Neuronal stem cell (in vitro differentiated cells): ENCODE results near the gene HELZ.
"Not testable (repeated sequence)": the region's sequence is repeated elsewhere in the genome, so short reads cannot be mapped to it uniquely, and the experiment has no call there.

Experiments used
- DNase-seq: peaks from one replicate; pipeline ENCODE4 v3.0.0-alpha.2; 2013; ENCODE audit warnings: low spot score
- H2AFZ ChIP-seq: one replicate; pipeline ENCODE4 v1.6.1; 2013; ENCODE audit warnings: mild to moderate bottlenecking, low read length, inconsistent platforms
- H2AK5ac ChIP-seq: 2 replicates; pipeline ENCODE4 v1.6.1; 2013; ENCODE audit warnings: low read depth, mild to moderate bottlenecking, inconsistent platforms, low read length, moderate library complexity, mixed read lengths
- H2BK120ac ChIP-seq: 2 replicates; pipeline ENCODE4 v1.6.1; 2013; ENCODE audit warnings: low read depth, mild to moderate bottlenecking, inconsistent platforms, low read length, moderate library complexity, mixed read lengths
- H2BK12ac ChIP-seq: one replicate; pipeline ENCODE4 v1.6.1; 2013; ENCODE audit warnings: low read length, inconsistent platforms
- H2BK15ac ChIP-seq: 2 replicates; pipeline ENCODE4 v1.6.1; 2013; ENCODE audit warnings: mild to moderate bottlenecking, low read length, inconsistent platforms, mixed read lengths
- H2BK5ac ChIP-seq: one replicate; pipeline ENCODE4 v1.6.1; 2013; ENCODE audit warnings: inconsistent platforms, mild to moderate bottlenecking, low read length, moderate library complexity
- H3K14ac ChIP-seq: one replicate; pipeline ENCODE4 v1.6.1; 2013; ENCODE audit warnings: low read length, inconsistent platforms
- H3K18ac ChIP-seq: 2 replicates; pipeline ENCODE4 v1.6.1; 2013; ENCODE audit warnings: low read length, inconsistent platforms
- H3K23ac ChIP-seq: 2 replicates; pipeline ENCODE4 v1.6.1; 2013; ENCODE audit warnings: low read depth, mild to moderate bottlenecking, mixed read lengths, low read length, inconsistent platforms; ENCODE audit not compliant: poor library complexity
- H3K27ac ChIP-seq: replicated peaks from 3 replicates; pipeline ENCODE4 v1.5.1; 2013; ENCODE audit warnings: low read length, inconsistent platforms
- H3K27me3 ChIP-seq, 3 experiments: 2 replicates each; pipeline ENCODE4 v1.6.1; 2013; ENCODE audit warnings: low read length in 3 of 3, mild to moderate bottlenecking in 2 of 3, inconsistent platforms in 1 of 3, low read depth in 1 of 3, mixed read lengths in 1 of 3, moderate library complexity in 1 of 3; ENCODE audit not compliant: control insufficient read depth in 3 of 3, insufficient read depth in 3 of 3
- H3K36me3 ChIP-seq, 2 donors: replicated peaks in 1 of 2; 2 replicates each; pipeline ENCODE4 v1.6.1; 2013; ENCODE audit warnings: low read length in 2 of 2; ENCODE audit not compliant: control insufficient read depth in 2 of 2, insufficient read depth in 2 of 2
- H3K4ac ChIP-seq: 2 replicates; pipeline ENCODE4 v1.6.1; 2013; ENCODE audit warnings: inconsistent platforms, mild to moderate bottlenecking, low read length, moderate library complexity
- H3K4me1 ChIP-seq, 2 donors: 1 replicate in 1 of 2; 2 replicates in 1 of 2; pipeline ENCODE4 v1.6.1; 2013; ENCODE audit warnings: low read length in 2 of 2, low read depth in 1 of 2; ENCODE audit not compliant: control insufficient read depth in 2 of 2, insufficient read depth in 1 of 2
- H3K4me2 ChIP-seq: one replicate; pipeline ENCODE4 v1.6.1; 2013; ENCODE audit warnings: mild to moderate bottlenecking, low read length, inconsistent platforms; ENCODE audit not compliant: insufficient read depth, poor library complexity, severe bottlenecking
- H3K4me3 ChIP-seq, 2 donors: 2 replicates each; pipeline ENCODE4 v1.5.1; 2013; ENCODE audit warnings: low read length in 2 of 2, mild to moderate bottlenecking in 2 of 2, inconsistent platforms in 1 of 2, moderate library complexity in 1 of 2
- H3K79me1 ChIP-seq: one replicate; pipeline ENCODE4 v1.6.1; 2013; ENCODE audit warnings: low read depth, mild to moderate bottlenecking, inconsistent platforms, low read length, moderate library complexity
- H3K9ac ChIP-seq: one replicate; pipeline ENCODE4 v1.6.1; 2013; ENCODE audit warnings: mild to moderate bottlenecking, low read depth, low read length, inconsistent platforms; ENCODE audit not compliant: poor library complexity
- H3K9me3 ChIP-seq, 2 donors: replicated peaks in 1 of 2; 2 replicates each; pipeline versions ENCODE3 to v1.6.1; 2013; ENCODE audit warnings: low read length in 2 of 2, mild to moderate bottlenecking in 2 of 2, inconsistent platforms in 1 of 2, low read depth in 1 of 2, mixed read lengths in 1 of 2, moderate library complexity in 1 of 2; ENCODE audit not compliant: control insufficient read depth in 2 of 2, insufficient read depth in 1 of 2
- H4K8ac ChIP-seq: one replicate; pipeline ENCODE4 v1.6.1; 2013; ENCODE audit warnings: low read depth, mild to moderate bottlenecking, inconsistent platforms, low read length, moderate library complexity
- H4K91ac ChIP-seq: one replicate; pipeline ENCODE4 v1.6.1; 2013; ENCODE audit warnings: low read length, low read depth, mild to moderate bottlenecking, inconsistent platforms; ENCODE audit not compliant: poor library complexity
- WGBS, 2 donors: extraction: QIAGEN DNeasy Blood & Tissue Kit; methylation state at CpG; one replicate each; pipeline ENCODE4 v1.1.7; 2013; ENCODE audit warnings: missing lambda C conversion rate in 2 of 2, mixed read lengths in 1 of 2; ENCODE audit not compliant: insufficient read length in 2 of 2, insufficient replicate concordance in 1 of 2; ENCODE audit errors: extremely low coverage in 2 of 2; 5-methylcytosine and 5-hydroxymethylcytosine counted together

HELZ gene

DNA sequence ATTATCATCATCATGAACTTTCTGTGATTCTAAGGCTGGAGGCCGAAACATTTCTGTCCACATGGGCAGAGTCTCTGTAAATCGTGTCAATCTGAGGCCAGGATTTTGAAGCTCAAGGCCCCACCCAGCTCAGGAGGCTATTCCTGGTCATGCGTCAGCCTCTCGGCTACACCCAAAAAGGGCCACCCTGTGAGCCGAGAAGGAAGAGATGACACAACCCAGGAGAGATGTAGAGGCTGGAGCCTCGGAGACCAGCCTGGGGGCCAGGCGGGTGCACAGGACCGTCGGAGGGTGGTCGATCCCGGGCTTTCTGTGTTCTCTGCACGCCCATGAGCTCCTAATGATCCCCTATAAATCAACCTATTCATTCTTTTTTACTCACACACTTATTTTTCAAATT, 201.7 kb downstream of the HELZ start:
- no CpG with 5 or more reads among the region's 12 CpGs for WGBS, 2 donors

DNA sequence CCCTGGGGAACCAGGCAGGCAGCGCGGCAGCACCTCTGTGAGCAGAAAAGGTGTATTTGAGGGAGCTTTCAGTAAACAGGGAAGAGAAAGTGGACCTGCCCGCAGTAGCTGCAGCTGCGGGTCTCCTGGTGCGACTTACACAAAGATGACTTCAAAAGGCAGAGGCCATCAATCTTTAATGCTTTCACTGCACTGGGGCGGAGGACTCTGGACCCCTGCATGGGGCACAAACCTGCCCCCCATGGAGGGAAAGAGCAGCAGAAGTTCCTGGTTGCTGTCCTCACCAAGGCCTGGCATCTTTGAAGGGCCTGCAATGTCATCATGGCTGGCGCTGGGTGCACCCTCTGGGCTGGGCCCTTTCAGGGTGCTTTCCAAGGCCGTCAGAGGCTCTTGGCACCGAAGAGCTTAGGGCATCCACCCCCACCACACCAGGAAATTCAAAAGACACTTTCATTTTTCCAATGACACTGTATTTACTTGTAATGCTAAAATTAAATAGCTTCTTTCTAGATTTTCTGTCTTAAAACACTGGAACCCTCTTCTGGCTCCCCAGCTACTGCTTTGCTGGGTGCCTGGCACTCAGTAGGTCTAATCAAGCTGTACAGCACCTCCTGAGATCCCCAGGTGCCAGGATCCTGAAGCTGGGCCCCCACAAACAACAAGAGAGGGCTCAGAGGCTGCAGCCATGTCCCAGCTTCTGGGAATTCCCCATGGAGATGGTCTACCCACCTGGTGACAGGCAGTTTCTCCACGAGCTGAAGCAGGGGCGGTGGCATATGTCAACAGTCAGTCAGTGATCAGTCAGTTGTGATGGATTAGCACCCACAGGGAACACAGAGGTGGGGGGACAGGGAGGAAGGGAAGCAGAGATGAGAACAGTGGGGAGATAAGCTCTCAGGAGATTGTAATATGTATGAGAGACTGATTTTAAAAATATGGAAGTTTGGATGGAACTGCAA, 202.8 kb downstream of the HELZ start:
- H3K79me1 ChIP-seq, result no peaks in the 10 kb centered on the region
- H3K4me2 ChIP-seq, result no peak overlapping the region
- no peak overlapping the region for H2BK120ac ChIP-seq
- no peak overlapping the region for H2AK5ac ChIP-seq
- H2BK5ac ChIP-seq, result no peak overlapping the region
- no peaks in the 10 kb centered on the region for H3K36me3 ChIP-seq
- H3K4ac ChIP-seq, result no peak overlapping the region
- H3K18ac ChIP-seq, result no peak overlapping the region
- no peak overlapping the region for H3K9ac ChIP-seq
- peaks cover 0 to under 1% of the 10 kb centered on the region in 2 donors for H3K9me3 ChIP-seq
- no peak overlapping the region for H3K23ac ChIP-seq
- no peak overlapping the region for H3K14ac ChIP-seq
- no CpG with 5 or more reads among the region's 11 CpGs for WGBS, 2 donors
- DNase-seq, result no peak
- H3K27ac ChIP-seq, result no peak overlapping the region
- no peak overlapping the region for H2AFZ ChIP-seq
- H4K8ac ChIP-seq, result no peak overlapping the region
- H3K27me3 ChIP-seq, result peaks cover 0 to 7% (median 0%) of the 10 kb centered on the region in 3 experiments
- no peak overlapping the region for H4K91ac ChIP-seq
- H3K4me1 ChIP-seq, result no peaks in the 10 kb centered on the region
- no peak overlapping the region for H2BK12ac ChIP-seq
- H3K4me3 ChIP-seq, result no peak overlapping the region
- H2BK15ac ChIP-seq, result no peak overlapping the region

More for the DNA sequence above, 201.7 kb downstream of the HELZ start:
- H2AFZ ChIP-seq, result no peak overlapping the region
- no peaks in the 10 kb centered on the region for H3K79me1 ChIP-seq
- H3K27me3 ChIP-seq, result peaks cover 0 to 7% (median 0%) of the 10 kb centered on the region in 3 experiments
- no peaks in the 10 kb centered on the region for H3K36me3 ChIP-seq
- no peak overlapping the region for H3K14ac ChIP-seq
- H3K27ac ChIP-seq, result no peak overlapping the region
- no peak overlapping the region for H3K23ac ChIP-seq
- no peak overlapping the region for H3K18ac ChIP-seq
- no peak overlapping the region for H2AK5ac ChIP-seq
- H3K9ac ChIP-seq, result no peak overlapping the region
- H2BK15ac ChIP-seq, result no peak overlapping the region
- H3K4ac ChIP-seq, result no peak overlapping the region
- H4K91ac ChIP-seq, result no peak overlapping the region
- H3K4me1 ChIP-seq, result no peaks in the 10 kb centered on the region
- H2BK120ac ChIP-seq, result no peak overlapping the region
- no peak overlapping the region for H4K8ac ChIP-seq
- DNase-seq, result no peak
- peaks cover 2 to 9% of the 10 kb centered on the region in 2 donors for H3K9me3 ChIP-seq
- H2BK12ac ChIP-seq, result no peak overlapping the region
- H3K4me3 ChIP-seq, result no peak overlapping the region
- no peak overlapping the region for H2BK5ac ChIP-seq
- H3K4me2 ChIP-seq, result no peak overlapping the region

DNA sequence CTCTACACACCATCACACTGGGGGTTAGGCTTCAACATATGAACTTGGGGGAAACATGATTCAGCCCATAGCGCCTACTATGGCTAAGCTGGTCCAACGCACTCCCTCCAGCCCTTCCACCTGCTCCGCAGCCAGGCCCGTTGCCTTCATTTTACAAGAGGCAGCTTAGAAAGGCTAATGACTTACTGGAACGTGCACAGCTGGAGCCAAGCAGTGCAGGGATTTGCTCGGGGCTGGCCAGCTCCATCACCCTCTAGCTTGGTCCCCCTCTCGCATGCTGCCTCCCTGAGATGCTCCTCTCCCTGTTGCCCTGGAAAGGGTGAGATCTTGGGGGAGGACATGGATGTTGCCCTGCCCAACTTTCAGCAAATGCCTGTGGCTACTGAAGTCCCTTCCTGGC, 203.5 kb downstream of the HELZ start:
- Histone ChIP-seq H3K9ac (no peak overlapping the region), H2BK5ac (no peak overlapping the region), H3K4me2 (no peak overlapping the region), H3K18ac (no peak overlapping the region), H3K27me3 (peaks cover 0 to 7% (median 0%) of the 10 kb centered on the region in 3 experiments), H3K27ac (no peak overlapping the region), H4K91ac (no peak overlapping the region), H2BK12ac (no peak overlapping the region), H3K4me1 (no peaks in the 10 kb centered on the region), H3K9me3 (no peaks in the 10 kb centered on the region), H2BK15ac (no peak overlapping the region), H3K36me3 (no peaks in the 10 kb centered on the region), H2AK5ac (no peak overlapping the region), H2BK120ac (no peak overlapping the region), H3K23ac (no peak overlapping the region), H3K4me3 (no peak overlapping the region), H3K79me1 (no peaks in the 10 kb centered on the region), H3K4ac (no peak overlapping the region), H3K14ac (no peak overlapping the region), H2AFZ (no peak overlapping the region), H4K8ac (no peak overlapping the region)
- DNase-seq, result no peak
- no CpG with 5 or more reads among the region's 7 CpGs for WGBS, 2 donors

DNA sequence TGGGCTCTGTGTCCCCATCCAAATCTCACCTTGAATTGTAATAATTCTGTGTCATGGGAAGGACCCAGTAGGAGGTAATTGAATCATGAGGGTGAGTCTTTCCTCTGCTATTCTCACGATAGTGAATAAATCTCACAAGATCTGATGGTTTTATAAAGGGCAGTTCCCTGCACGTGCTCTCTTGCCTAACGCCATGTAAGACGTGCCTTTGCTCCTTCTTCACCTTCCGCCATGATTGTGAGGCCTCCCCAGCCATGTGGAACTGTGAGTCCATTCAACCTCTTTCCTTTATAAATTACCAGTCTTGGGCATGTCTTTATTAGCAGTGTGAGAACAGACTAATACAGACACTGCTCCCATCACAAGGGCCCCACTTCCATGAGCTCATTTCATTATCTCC, 203.9 kb downstream of the HELZ start:
- not testable (repeated sequence) for H2AFZ ChIP-seq, H3K9me3 ChIP-seq, H4K8ac ChIP-seq, H2BK5ac ChIP-seq, H3K4me3 ChIP-seq, H2BK120ac ChIP-seq, H3K27ac ChIP-seq, H3K79me1 ChIP-seq, H4K91ac ChIP-seq, DNase-seq, H3K18ac ChIP-seq, H3K36me3 ChIP-seq, H2BK15ac ChIP-seq, H3K4me2 ChIP-seq, H3K14ac ChIP-seq, H3K4ac ChIP-seq, H3K27me3 ChIP-seq, H2AK5ac ChIP-seq, H3K23ac ChIP-seq, H3K4me1 ChIP-seq, H3K9ac ChIP-seq, H2BK12ac ChIP-seq
- WGBS, 2 donors, result no CpG with 5 or more reads among the region's 5 CpGs
